ENCODE data around the gene LMBR1. TPM values are rescaled to one million over a fixed set of nuclear protein-coding genes. Genes with fewer than 3 reads are reported as not detected.
A peak's percentile ranks its signal among the peaks of the same experiment; 100 is the strongest.

Gene LMBR1
- total RNA-seq, 1 experiment from 2014 or later, result 47.2 TPM

GRCh38 chr7:156802214-156802613 lies 90.8 kb downstream of the LMBR1 start:
- no peak for DNase-seq (ENCODE audit: low spot score)

GRCh38 chr7:156795415-156795814 lies 97.6 kb downstream of the LMBR1 start:
- DNase-seq (ENCODE audit: low spot score), result no peak

GRCh38 chr7:156793334-156793733 lies 99.6 kb downstream of the LMBR1 start:
- DNase-seq (ENCODE audit: low spot score), result no peak

GRCh38 chr7:156792611-156793010 lies 100.4 kb downstream of the LMBR1 start:
- no peak for DNase-seq (ENCODE audit: low spot score)

GRCh38 chr7:156791241-156791640 lies 101.7 kb downstream of the LMBR1 start:
- no peak for DNase-seq (ENCODE audit: low spot score)

GRCh38 chr7:156790264-156790663 lies 102.7 kb downstream of the LMBR1 start:
- DNase-seq (ENCODE audit: low spot score), result no peak

GRCh38 chr7:156785998-156786543 lies 106.9 kb downstream of the LMBR1 start:
- DNase-seq (ENCODE audit: low spot score), result no peak

- no peak for DNase-seq (ENCODE audit: low spot score)
These were observed 109.1 kb downstream of the LMBR1 start for GRCh38 chr7:156783864-156784263.

- no peak for DNase-seq (ENCODE audit: low spot score)
These were observed 111.0 kb downstream of the LMBR1 start for GRCh38 chr7:156781972-156782371.

GRCh38 chr7:156780724-156781455 lies 112.1 kb downstream of the LMBR1 start:
- no peak for DNase-seq (ENCODE audit: low spot score)

- DNase-seq (ENCODE audit: low spot score), result no peak
These were observed 114.3 kb downstream of the LMBR1 start for GRCh38 chr7:156778668-156779067.

GRCh38 chr7:156778201-156778600 lies 114.8 kb downstream of the LMBR1 start:
- DNase-seq (ENCODE audit: low spot score), result no peak

- DNase-seq (ENCODE audit: low spot score), result no peak
These were observed 115.5 kb downstream of the LMBR1 start for GRCh38 chr7:156777364-156778069.

- DNase-seq (ENCODE audit: low spot score), result no peak
These were observed 116.5 kb downstream of the LMBR1 start for GRCh38 chr7:156776527-156776926.

- no peak for DNase-seq (ENCODE audit: low spot score)
These were observed 119.0 kb downstream of the LMBR1 start for GRCh38 chr7:156773966-156774365.

GRCh38 chr7:156772725-156773124 lies 120.3 kb downstream of the LMBR1 start:
- DNase-seq (ENCODE audit: low spot score), result no peak

- DNase-seq (ENCODE audit: low spot score), result no peak
These were observed 124.1 kb downstream of the LMBR1 start for GRCh38 chr7:156768698-156769472.

- no peak for DNase-seq (ENCODE audit: low spot score)
These were observed 126.3 kb downstream of the LMBR1 start for GRCh38 chr7:156766666-156767065.

GRCh38 chr7:156765901-156766656 lies 126.9 kb downstream of the LMBR1 start:
- no peak for DNase-seq (ENCODE audit: low spot score)

GRCh38 chr7:156764766-156765165 lies 128.2 kb downstream of the LMBR1 start:
- DNase-seq (ENCODE audit: low spot score), result no peak

GRCh38 chr7:156764016-156764669 lies 128.8 kb downstream of the LMBR1 start:
- peak; percentile 45 for DNase-seq (ENCODE audit: low spot score)

All from A172 (cell line).